GM19328 (cell line): Measurements from ENCODE around the gene CMSS1.

ENCODE experiments used
- ATAC-seq: cut with Tn5 transposase; IDR thresholded peaks from one replicate; pipeline ENCODE4 v1.9.1; 2021; ENCODE audit warnings: mild to moderate bottlenecking, moderate library complexity; ENCODE audit not compliant: unreplicated experiment

CMSS1 gene

GRCh38 chr3:99978221-99978620, 160.6 kb downstream of the CMSS1 start:
- ATAC-seq: no peak

- ATAC-seq: no peak
These were observed 162.9 kb downstream of the CMSS1 start for GRCh38 chr3:99980606-99981005.

- ATAC-seq: no peak
These were observed 163.5 kb downstream of the CMSS1 start for GRCh38 chr3:99981138-99981537.

- no peak for ATAC-seq
These were observed 165.0 kb downstream of the CMSS1 start for GRCh38 chr3:99982650-99983049.

GRCh38 chr3:99984139-99984538, 166.5 kb downstream of the CMSS1 start:
- no peak for ATAC-seq

GRCh38 chr3:99984668-99985067, 167.0 kb downstream of the CMSS1 start:
- ATAC-seq: no peak

- ATAC-seq: no peak
These were observed 172.5 kb downstream of the CMSS1 start for GRCh38 chr3:99990179-99990578.

GRCh38 chr3:99997293-99997692, 179.6 kb downstream of the CMSS1 start:
- ATAC-seq: no peak

- ATAC-seq: no peak
These were observed 181.9 kb downstream of the CMSS1 start for GRCh38 chr3:99999536-99999935.

GRCh38 chr3:100001083-100001482, 183.4 kb downstream of the CMSS1 start:
- ATAC-seq: no peak

GRCh38 chr3:100001526-100002270, 184.0 kb downstream of the CMSS1 start:
- ATAC-seq: no peak

- no peak for ATAC-seq
These were observed 185.1 kb downstream of the CMSS1 start for GRCh38 chr3:100002599-100003350.

- no peak for ATAC-seq
These were observed 186.2 kb downstream of the CMSS1 start for GRCh38 chr3:100003609-100004503.

- ATAC-seq: no peak
These were observed 187.3 kb downstream of the CMSS1 start for GRCh38 chr3:100004931-100005330.

- no peak for ATAC-seq
These were observed 188.2 kb downstream of the CMSS1 start for GRCh38 chr3:100005665-100006393.

GRCh38 chr3:100006570-100007271, 189.1 kb downstream of the CMSS1 start:
- ATAC-seq: no peak

- no peak for ATAC-seq
These were observed 189.7 kb downstream of the CMSS1 start for GRCh38 chr3:100007313-100007712.

GRCh38 chr3:100008081-100008698, 190.5 kb downstream of the CMSS1 start:
- ATAC-seq: no peak

- no peak for ATAC-seq
These were observed 191.8 kb downstream of the CMSS1 start for GRCh38 chr3:100009276-100010086.
